GM18870 (cell line): Measurements from ENCODE around the gene FBXO39.
"Not testable (repeated sequence)": the region's sequence is repeated elsewhere in the genome, so short reads cannot be mapped to it uniquely, and the experiment has no call there.

Experiments used
- ATAC-seq: cut with Tn5 transposase; IDR thresholded peaks from one replicate; pipeline ENCODE4 v1.9.1; 2021; ENCODE audit warnings: moderate library complexity; ENCODE audit not compliant: unreplicated experiment

Gene FBXO39

GRCh38 chr17:6775871-6776405 is at the start of gene FBXO39:
Gene FBXO39 (plus strand): TSS chr17:6776215. CDS start chr17:6779869, 3,654 bp downstream.
- no peak for ATAC-seq

DNA sequence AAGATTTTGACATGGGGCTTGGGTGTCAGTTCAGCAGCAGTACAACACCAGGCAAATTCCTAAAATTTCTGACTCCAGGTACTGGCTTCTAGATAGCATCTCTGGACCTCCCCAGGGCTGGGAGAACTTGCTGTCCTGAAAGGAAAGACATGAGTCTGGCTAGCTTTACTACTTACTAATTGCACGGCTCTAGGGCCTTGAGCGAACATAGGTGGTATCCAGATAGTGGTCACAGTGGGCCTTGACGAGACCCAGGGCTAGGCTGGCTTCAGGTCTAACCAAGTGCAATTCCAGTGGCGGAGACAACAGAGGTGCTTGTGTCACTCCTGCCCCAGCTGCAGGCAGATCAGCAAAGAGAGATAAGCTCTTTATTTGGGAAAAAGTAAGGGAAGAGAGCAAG is 46.5 kb upstream of the FBXO39 start:
- ATAC-seq = no peak

DNA sequence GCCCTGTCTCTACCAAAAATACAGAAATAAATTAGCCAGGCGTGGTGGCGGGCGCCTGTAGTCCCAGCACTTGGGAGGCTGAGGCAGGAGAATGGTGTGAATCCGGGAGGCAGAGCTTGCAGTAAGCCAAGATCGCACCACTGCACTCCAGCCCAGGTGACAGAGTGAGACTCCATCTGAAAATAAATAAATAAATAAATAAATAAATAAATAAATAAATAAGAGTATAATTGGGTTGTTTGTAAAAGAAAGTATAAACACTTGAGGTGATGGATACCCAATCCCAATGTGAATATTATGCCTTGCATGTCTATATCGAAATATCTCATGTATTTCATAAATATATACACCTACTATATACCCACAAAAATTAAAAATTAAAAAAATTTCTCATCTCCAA is 29.4 kb upstream of the FBXO39 start:
- ATAC-seq = not testable (repeated sequence)

DNA sequence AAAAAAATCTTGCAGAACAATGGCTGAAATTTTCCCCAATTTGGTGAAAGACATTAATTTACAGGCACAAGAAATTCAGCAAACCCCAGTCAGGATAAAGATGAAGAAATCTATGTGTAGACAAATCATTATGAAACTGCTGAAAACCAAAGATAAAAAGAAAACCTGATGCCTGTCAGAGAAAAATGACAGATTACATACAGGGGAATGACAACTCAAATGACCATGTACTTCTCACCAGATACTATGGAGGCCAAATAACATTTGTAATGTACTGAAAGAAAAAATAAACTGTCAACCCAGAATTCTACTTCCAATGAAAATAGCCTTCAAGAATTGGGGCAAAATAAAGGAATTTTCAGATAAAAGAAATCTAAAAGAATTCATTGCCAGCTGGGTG is 27.4 kb upstream of the FBXO39 start:
- no peak for ATAC-seq

DNA sequence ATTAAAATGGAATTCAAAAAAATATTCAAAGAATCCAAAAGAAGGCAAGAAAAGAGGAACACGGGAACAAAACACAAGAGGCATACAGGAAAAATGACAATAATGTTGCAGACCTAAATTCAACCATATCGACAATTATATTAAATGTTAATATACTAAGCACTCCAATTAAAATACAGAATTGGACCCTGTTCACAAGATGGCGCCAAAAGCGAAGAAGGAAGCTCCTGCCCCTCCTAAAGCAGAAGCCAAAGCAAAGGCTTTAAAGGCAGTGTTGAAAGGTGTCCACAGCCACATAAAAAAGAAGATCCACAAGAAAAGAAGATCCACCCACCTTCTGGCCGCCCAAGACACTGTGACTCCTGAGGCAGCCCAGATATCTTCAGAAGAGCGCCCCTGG is 26.5 kb upstream of the FBXO39 start:
- no peak for ATAC-seq

GRCh38 chr17:6752068-6752909 is 23.7 kb upstream of the FBXO39 start:
- ATAC-seq = no peak

- ATAC-seq = no peak
These were observed 23.0 kb upstream of the FBXO39 start for GRCh38 chr17:6753006-6753445.

GRCh38 chr17:6753546-6753945 is 22.5 kb upstream of the FBXO39 start:
- no peak for ATAC-seq

- ATAC-seq = no peak
These were observed 20.7 kb upstream of the FBXO39 start for GRCh38 chr17:6755281-6755680.

- ATAC-seq = no peak
These were observed 20.3 kb upstream of the FBXO39 start, which contains the start of gene XAF1 for GRCh38 chr17:6755731-6756184. Gene XAF1 (plus strand): TSS chr17:6756046. CDS start chr17:6756079, 33 bp downstream.

- no peak for ATAC-seq
These were observed 19.5 kb upstream of the FBXO39 start for GRCh38 chr17:6756425-6757031.

GRCh38 chr17:6757747-6758146 is 18.3 kb upstream of the FBXO39 start:
- no peak for ATAC-seq

- no peak for ATAC-seq
These were observed 14.2 kb upstream of the FBXO39 start for GRCh38 chr17:6761779-6762178.

GRCh38 chr17:6768447-6768846 is 7.6 kb upstream of the FBXO39 start:
- ATAC-seq = no peak

DNA sequence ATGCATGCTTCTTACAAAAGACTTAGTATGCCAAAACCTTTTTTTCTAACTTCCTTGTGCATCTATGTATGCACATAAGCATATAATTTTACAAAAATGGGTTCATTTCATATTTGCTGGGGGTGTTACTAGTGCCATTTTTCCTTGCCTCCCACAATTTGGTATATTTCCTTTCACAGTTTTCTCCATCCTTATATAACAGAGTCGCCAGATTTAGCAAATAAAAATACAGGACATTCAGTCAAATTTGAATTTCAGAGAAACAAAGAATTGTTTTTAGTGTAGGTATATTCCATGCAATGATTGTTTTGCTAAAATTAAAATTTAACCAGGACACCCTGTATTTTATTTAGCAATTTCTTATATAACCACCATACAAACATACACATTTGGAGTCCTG is 4.0 kb upstream of the FBXO39 start:
- ATAC-seq = no peak

DNA sequence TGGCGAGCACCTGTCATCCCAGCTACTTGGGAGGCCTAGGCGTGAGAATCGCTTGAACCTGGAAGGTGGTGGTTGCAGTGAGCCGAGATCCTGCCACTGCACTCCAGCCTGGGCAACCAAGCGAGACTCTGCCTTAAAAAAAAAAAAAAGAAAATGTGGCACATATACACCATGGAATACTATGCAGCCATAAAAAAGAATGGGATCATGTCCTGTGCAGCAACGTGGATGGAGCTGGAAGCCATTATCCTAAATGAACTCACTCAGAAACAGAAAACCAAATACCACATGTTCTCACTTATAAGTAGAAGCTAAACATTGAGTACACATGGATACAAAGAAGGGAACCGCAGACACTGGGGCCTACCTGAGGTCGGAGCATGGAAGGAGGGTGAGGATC is 1.1 kb upstream of the FBXO39 start:
- not testable (repeated sequence) for ATAC-seq

DNA sequence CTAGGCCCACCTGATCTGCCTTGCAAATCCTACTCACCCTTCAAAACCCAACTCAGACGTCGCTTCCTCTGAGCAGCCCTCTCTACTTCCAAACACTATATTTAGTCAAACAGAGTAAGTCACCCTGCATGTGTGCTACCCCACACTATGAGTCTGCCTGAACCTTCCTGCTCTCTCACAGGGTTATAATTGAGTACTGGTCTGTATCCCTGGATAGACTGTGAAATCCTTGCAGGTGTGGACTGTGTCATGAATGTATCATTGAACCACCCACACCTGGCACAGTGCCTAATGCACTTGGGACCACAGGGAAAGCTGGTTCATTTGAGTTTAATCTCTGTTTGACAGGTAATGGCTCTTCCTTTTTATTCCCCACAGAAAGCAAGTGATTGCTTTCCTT is 3.4 kb downstream of the FBXO39 start:
- no peak for ATAC-seq

GRCh38 chr17:6780001-6780400 is 4.0 kb downstream of the FBXO39 start:
- ATAC-seq = no peak

- no peak for ATAC-seq
These were observed 4.9 kb downstream of the FBXO39 start for GRCh38 chr17:6780886-6781285.

- ATAC-seq = no peak
These were observed 6.2 kb downstream of the FBXO39 start for GRCh38 chr17:6782244-6782643.

GRCh38 chr17:6786618-6787017 is 10.6 kb downstream of the FBXO39 start:
- ATAC-seq = no peak
